Astrocyte (in vitro differentiated cells and primary cell): ENCODE measurements around the gene MRPL36. TPM values are rescaled to one million over a fixed set of nuclear protein-coding genes. Genes with fewer than 3 reads are reported as not detected.

Experiments used
- DNase-seq: peaks from one replicate; pipeline ENCODE4 v3.0.0-alpha.2; 2010; ENCODE audit warnings: low read depth
- FAIRE-seq: peaks from 2 replicates; lab custom pipeline; 2011; peaks lifted over from hg19 to GRCh38; lab: Jason Lieb, UNC
- H2AFZ ChIP-seq: 2 replicates; pipeline ENCODE4 v1.6.0; 2012; ENCODE audit warnings: low read depth, low read length, inconsistent platforms
- H3K27ac ChIP-seq: 2 replicates; pipeline ENCODE4 v1.5.1; 2011; ENCODE audit warnings: low read depth, low read length, inconsistent platforms
- H3K27me3 ChIP-seq: 2 replicates; pipeline ENCODE4 v1.6.0; 2011; ENCODE audit warnings: low read length, inconsistent platforms; ENCODE audit not compliant: insufficient read depth
- H3K36me3 ChIP-seq: 2 replicates; pipeline ENCODE4 v1.5.1; 2011; ENCODE audit warnings: low read length, inconsistent platforms; ENCODE audit not compliant: insufficient read depth
- H3K4me1 ChIP-seq: 2 replicates; pipeline ENCODE4 v1.5.1; 2011; ENCODE audit warnings: low read length, inconsistent platforms; ENCODE audit not compliant: insufficient read depth
- H3K4me2 ChIP-seq: 2 replicates; pipeline ENCODE4 v1.6.0; 2012; ENCODE audit warnings: low read length, inconsistent platforms
- H3K4me3 ChIP-seq: 2 replicates; pipeline ENCODE4 v1.5.1; 2011; ENCODE audit warnings: low read depth, mild to moderate bottlenecking, low read length, inconsistent platforms; ENCODE audit not compliant: insufficient read depth
- H3K79me2 ChIP-seq: 2 replicates; pipeline ENCODE4 v1.6.0; 2012; ENCODE audit warnings: mild to moderate bottlenecking, low read length, inconsistent platforms; ENCODE audit not compliant: insufficient read depth
- H3K9ac ChIP-seq: 2 replicates; pipeline ENCODE4 v1.6.0; 2012; ENCODE audit warnings: mild to moderate bottlenecking, low read length, inconsistent platforms
- H3K9me3 ChIP-seq: 2 replicates; pipeline ENCODE4 v1.5.1; 2012; ENCODE audit warnings: low read depth, mild to moderate bottlenecking, low read length, inconsistent platforms; ENCODE audit not compliant: insufficient read depth
- H4K20me1 ChIP-seq: 2 replicates; pipeline ENCODE4 v1.6.0; 2012; ENCODE audit warnings: low read length, inconsistent platforms; ENCODE audit not compliant: insufficient read depth
- H3K27ac Mint-ChIP-seq: one replicate; pipeline ENCODE4 v1.8.0; 2021; ENCODE audit warnings: mild to moderate bottlenecking, mixed read lengths; ENCODE audit not compliant: unreplicated experiment
- H3K27me3 Mint-ChIP-seq: one replicate; pipeline ENCODE4 v1.8.0; 2021; ENCODE audit warnings: low read depth, mixed read lengths; ENCODE audit not compliant: unreplicated experiment
- H3K36me3 Mint-ChIP-seq: one replicate; pipeline ENCODE4 v1.8.0; 2021; ENCODE audit warnings: low read depth, mixed read lengths; ENCODE audit not compliant: unreplicated experiment
- H3K4me1 Mint-ChIP-seq: one replicate; pipeline ENCODE4 v1.8.0; 2021; ENCODE audit warnings: low read depth, mixed read lengths; ENCODE audit not compliant: unreplicated experiment
- H3K4me3 Mint-ChIP-seq: one replicate; pipeline ENCODE4 v1.8.0; 2021; ENCODE audit warnings: mild to moderate bottlenecking, moderate library complexity, mixed read lengths; ENCODE audit not compliant: unreplicated experiment
- H3K9me3 Mint-ChIP-seq: one replicate; pipeline ENCODE4 v1.8.0; 2021; ENCODE audit warnings: mild to moderate bottlenecking, mixed read lengths; ENCODE audit not compliant: unreplicated experiment
- CTCF ChIP-seq: IDR thresholded peaks from 2 replicates; pipeline ENCODE4 v1.5.1; 2011; ENCODE audit warnings: low read depth, mild to moderate bottlenecking, inconsistent platforms, low read length, moderate library complexity; ENCODE audit not compliant: insufficient read depth
- EZH2 ChIP-seq: IDR thresholded peaks from 2 replicates; pipeline ENCODE4 v1.6.1; 2012; ENCODE audit warnings: mild to moderate bottlenecking, low read length, inconsistent platforms; ENCODE audit not compliant: insufficient read depth
- total RNA-seq: library from RNA; stranded (reverse); gene quantifications from 2 replicates; pipeline ENCODE4 v1.2.1, GENCODE V29; 2021

The MRPL36 gene
- total RNA-seq, 1 donor from 2014 or later, result 72.2 TPM

GRCh38 chr5:1801967-1802295, 2.3 kb upstream of the MRPL36 start:
- TF ChIP-seq EZH2, result no peak
- no peak for TF ChIP-seq CTCF
- Mint-ChIP-seq H3K9me3 (no peaks in the 10 kb centered on the region), H3K4me1 (peaks cover 8% of the 10 kb centered on the region), H3K27ac (peak overlapping the region; percentile 63), H3K27me3 (no peaks in the 10 kb centered on the region), H3K4me3 (peak overlapping the region; percentile 93), H3K36me3 (peaks cover 25% of the 10 kb centered on the region)
- peaks cover 13% of the 10 kb centered on the region for H3K4me1 ChIP-seq
- peaks cover 18% of the 10 kb centered on the region for H4K20me1 ChIP-seq
- H3K4me3 ChIP-seq, result peak overlapping the region; percentile 69
- DNase-seq (no peak), FAIRE-seq (no peak)
- H3K79me2 ChIP-seq, result peaks cover 83% of the 10 kb centered on the region
- peak overlapping the region; percentile 94 for H3K9ac ChIP-seq
- no peaks in the 10 kb centered on the region for H3K9me3 ChIP-seq
- no peaks in the 10 kb centered on the region for H3K27me3 ChIP-seq
- H3K36me3 ChIP-seq, result peaks cover 37% of the 10 kb centered on the region
- H2AFZ ChIP-seq, result no peak overlapping the region
- H3K4me2 ChIP-seq, result peak overlapping the region; percentile 87
- peak overlapping the region; percentile 78 for H3K27ac ChIP-seq

- Histone ChIP-seq H2AFZ (peak within 1 kb of the TSS; percentile 96), H3K9me3 (no peaks in the 10 kb centered on the region), H4K20me1 (peaks cover 23% of the 10 kb centered on the region), H3K4me3 (peak within 1 kb of the TSS; percentile 69), H3K27me3 (no peaks in the 10 kb centered on the region), H3K27ac (peak within 1 kb of the TSS; percentile 78), H3K4me2 (peak within 1 kb of the TSS; percentile 87), H3K79me2 (peaks cover 85% of the 10 kb centered on the region), H3K4me1 (peaks cover 13% of the 10 kb centered on the region), H3K36me3 (peaks cover 32% of the 10 kb centered on the region), H3K9ac (peak within 1 kb of the TSS; percentile 94)
- Mint-ChIP-seq H3K4me3 (peak within 1 kb of the TSS; percentile 93), H3K36me3 (peaks cover 22% of the 10 kb centered on the region), H3K27ac (peak within 1 kb of the TSS; percentile 94), H3K9me3 (no peaks in the 10 kb centered on the region), H3K27me3 (no peaks in the 10 kb centered on the region), H3K4me1 (peaks cover 8% of the 10 kb centered on the region)
- FAIRE-seq (no peak), DNase-seq (peak; percentile 20)
- no peak for TF ChIP-seq EZH2
- no peak for TF ChIP-seq CTCF
These were observed 1.8 kb upstream of the MRPL36 start, which contains the start of gene NDUFS6 for GRCh38 chr5:1801222-1801966. Gene NDUFS6, plus strand, starts transcription at chr5:1801407. Its CDS starts 11 bp downstream, at chr5:1801418.
